ENCODE results near the gene H2AZ2. TPM values are rescaled to one million over a fixed set of nuclear protein-coding genes. Genes with fewer than 3 reads are reported as not detected.
"Not testable (repeated sequence)": the region's sequence is repeated elsewhere in the genome, so short reads cannot be mapped to it uniquely, and the experiment has no call there.

H2AZ2 gene
- total RNA-seq, 2 donors from 2014 or later, result 166 to 242 TPM

DNA sequence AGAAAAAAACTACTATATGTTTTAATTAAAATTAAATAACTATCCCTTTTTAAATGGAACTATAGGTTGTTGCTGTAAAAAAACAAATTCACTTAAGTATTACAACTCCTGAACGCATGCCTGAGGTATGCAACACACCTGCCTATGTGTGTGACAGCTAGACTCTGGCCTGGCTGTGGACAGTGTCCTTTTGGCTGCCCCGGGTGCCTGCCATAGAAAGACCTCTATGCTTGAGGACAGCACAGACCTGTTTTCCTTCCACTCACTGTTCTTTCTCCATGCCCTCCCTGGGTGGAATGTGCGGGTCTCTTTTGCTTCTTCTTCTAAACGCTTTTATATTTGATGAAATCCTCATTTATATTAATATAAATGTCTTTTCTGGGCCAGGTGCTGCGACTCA, 57.9 kb downstream of the H2AZ2 start:
- H3K9me3 ChIP-seq, result no peaks in the 10 kb centered on the region
- intact Hi-C loops (cut with DNase I), result no loop called here
- H3K4me3 ChIP-seq, result no peak overlapping the region
- no peak overlapping the region for H3K27ac ChIP-seq
- DNase-seq, result no peak
- no peaks in the 10 kb centered on the region for H3K4me1 ChIP-seq
- TF ChIP-seq, protein P1, sequence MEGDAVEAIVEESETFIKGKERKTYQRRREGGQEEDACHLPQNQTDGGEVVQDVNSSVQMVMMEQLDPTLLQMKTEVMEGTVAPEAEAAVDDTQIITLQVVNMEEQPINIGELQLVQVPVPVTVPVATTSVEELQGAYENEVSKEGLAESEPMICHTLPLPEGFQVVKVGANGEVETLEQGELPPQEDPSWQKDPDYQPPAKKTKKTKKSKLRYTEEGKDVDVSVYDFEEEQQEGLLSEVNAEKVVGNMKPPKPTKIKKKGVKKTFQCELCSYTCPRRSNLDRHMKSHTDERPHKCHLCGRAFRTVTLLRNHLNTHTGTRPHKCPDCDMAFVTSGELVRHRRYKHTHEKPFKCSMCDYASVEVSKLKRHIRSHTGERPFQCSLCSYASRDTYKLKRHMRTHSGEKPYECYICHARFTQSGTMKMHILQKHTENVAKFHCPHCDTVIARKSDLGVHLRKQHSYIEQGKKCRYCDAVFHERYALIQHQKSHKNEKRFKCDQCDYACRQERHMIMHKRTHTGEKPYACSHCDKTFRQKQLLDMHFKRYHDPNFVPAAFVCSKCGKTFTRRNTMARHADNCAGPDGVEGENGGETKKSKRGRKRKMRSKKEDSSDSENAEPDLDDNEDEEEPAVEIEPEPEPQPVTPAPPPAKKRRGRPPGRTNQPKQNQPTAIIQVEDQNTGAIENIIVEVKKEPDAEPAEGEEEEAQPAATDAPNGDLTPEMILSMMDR (IDR thresholded peaks at IDR 0.05), result no peak
- H3K36me3 ChIP-seq, result no peaks in the 10 kb centered on the region
- H3K27me3 ChIP-seq, result no peaks in the 10 kb centered on the region
- no peak overlapping the region for H3K9ac ChIP-seq (ENCODE audit: low read depth in 2 of 2, low read length in 2 of 2)

DNA sequence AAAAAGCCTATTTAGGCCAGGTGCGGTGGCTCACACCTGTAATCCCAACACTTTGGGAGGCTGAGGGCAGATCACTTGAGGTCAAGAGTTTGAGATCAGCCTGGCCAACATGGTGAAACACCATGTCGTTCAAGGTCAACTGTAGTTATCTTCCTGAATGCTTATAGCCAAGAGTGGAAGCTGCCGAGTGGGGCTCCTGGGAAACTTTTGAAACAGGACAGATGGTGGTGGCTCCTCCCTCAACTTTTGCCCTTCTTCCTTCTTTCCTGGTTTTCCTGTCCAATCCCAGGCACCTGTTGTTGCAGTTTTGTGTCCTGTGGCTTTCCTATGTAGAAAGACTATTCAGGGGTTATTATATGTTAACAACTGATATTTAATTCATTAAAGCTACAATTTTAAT, 60.1 kb downstream of the H2AZ2 start:
- DNase-seq, result no peak
- TF ChIP-seq, protein P1 (IDR thresholded peaks at IDR 0.05), result no peak
- Histone ChIP-seq H3K9me3 (no peaks in the 10 kb centered on the region), H3K27ac (no peak overlapping the region), H3K27me3 (no peaks in the 10 kb centered on the region), H3K4me1 (no peaks in the 10 kb centered on the region), H3K36me3 (no peaks in the 10 kb centered on the region), H3K4me3 (no peak overlapping the region), H3K9ac (ENCODE audit: low read depth in 2 of 2, low read length in 2 of 2) (no peak overlapping the region)
- intact Hi-C loops (cut with DNase I), result no loop called here

DNA sequence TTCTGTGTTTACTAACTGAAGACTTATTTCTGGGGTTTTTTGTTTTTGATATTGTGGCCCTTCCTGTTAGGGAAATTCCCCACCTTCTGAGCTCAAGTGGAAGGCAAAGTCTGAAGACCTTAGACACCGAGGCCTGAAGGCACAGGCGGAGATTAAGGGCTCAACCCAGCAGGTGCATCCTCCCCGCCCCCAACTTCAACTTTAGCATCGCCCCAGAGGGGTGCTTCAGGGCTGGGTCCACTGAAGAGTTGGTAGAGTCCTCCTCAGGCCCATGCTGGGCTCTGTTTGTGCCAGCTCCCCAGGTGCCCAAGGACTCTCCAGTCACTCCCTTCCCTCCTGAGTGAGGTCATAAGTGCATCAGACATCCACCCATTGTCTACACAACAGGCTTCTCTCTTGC, 60.8 kb downstream of the H2AZ2 start:
- TF ChIP-seq, protein P1 (IDR thresholded peaks at IDR 0.05), result no peak
- intact Hi-C loops (cut with DNase I), result no loop called here
- no peak for DNase-seq

DNA sequence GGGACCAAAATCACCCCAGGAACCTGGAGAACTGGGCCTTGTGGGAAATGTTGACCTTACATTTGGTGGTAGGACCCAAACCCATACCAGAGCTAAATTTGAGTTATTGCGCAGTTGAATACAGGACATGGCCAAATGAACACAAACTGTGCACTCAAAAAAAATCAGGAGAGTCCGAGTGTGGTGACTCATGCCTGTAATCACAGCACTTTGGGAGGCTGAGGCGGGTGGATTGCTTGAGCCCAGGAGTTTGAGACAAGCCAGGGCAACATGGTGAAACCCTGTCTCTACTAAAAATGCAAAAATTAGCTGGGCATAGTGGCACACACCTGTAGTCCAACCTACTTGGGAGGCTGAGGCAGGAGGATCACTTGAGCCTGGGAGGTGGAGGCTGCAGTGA, 62.7 kb downstream of the H2AZ2 start:
- H3K36me3 ChIP-seq; DNase-seq; H3K4me3 ChIP-seq; H3K9ac ChIP-seq (ENCODE audit: low read depth in 2 of 2, low read length in 2 of 2); intact Hi-C loops (cut with DNase I); H3K9me3 ChIP-seq; H3K27ac ChIP-seq; H3K4me1 ChIP-seq; H3K27me3 ChIP-seq: not testable (repeated sequence)

More for the DNA sequence above, 60.8 kb downstream of the H2AZ2 start:
- Histone ChIP-seq H3K27me3 (no peaks in the 10 kb centered on the region), H3K9ac (ENCODE audit: low read depth in 2 of 2, low read length in 2 of 2) (no peak overlapping the region), H3K36me3 (no peaks in the 10 kb centered on the region), H3K9me3 (no peaks in the 10 kb centered on the region), H3K27ac (no peak overlapping the region), H3K4me1 (no peaks in the 10 kb centered on the region), H3K4me3 (no peak overlapping the region)

DNA sequence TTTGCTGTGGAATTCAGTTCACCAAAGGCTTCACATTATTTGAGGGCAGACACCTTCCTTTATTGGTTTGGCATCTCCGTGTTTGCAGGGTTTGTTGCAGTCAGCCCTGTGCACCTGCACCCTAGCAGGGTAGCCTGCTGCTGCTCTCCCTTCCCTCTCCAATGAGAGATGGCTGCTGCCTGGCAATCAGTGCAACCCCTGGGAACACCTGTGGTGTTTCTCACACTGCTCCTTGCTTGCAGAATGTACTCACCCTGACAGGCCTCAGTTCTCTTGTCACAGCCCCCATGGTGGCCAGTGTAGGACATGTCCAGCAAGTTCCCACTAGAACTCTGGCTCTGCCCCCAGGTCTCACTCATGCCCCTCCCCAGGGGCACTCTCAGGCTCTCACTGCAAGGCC, 63.5 kb downstream of the H2AZ2 start:
- TF ChIP-seq, protein P1 (IDR thresholded peaks at IDR 0.05), result no peak
- Histone ChIP-seq H3K27me3 (no peaks in the 10 kb centered on the region), H3K9ac (ENCODE audit: low read depth in 2 of 2, low read length in 2 of 2) (no peak overlapping the region), H3K27ac (no peak overlapping the region), H3K4me1 (no peaks in the 10 kb centered on the region), H3K9me3 (no peaks in the 10 kb centered on the region), H3K4me3 (no peak overlapping the region), H3K36me3 (no peaks in the 10 kb centered on the region)
- DNase-seq, result no peak
- intact Hi-C loops (cut with DNase I), result no loop called here

DNA sequence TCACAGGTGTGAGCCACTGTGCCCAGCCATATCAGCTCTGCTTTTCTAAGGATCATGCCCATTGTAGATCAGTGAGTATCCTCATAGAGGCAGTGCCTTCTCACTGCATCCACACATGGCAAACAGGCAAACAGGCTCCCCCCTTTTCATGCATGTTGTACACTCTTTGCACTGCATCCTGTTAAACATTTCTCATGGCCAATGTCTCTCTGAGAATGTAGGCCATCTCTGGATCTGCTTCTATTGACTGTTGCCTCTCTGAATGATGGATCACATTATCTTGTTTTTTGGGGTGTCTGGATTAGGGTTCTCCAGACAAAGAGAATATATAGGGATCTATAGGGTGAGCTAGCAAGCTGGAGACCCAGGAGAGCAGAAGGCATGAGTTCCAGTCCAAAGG, 64.5 kb downstream of the H2AZ2 start:
- TF ChIP-seq, protein P1 (IDR thresholded peaks at IDR 0.05), result no peak
- no peaks in the 10 kb centered on the region for H3K27me3 ChIP-seq
- H3K4me3 ChIP-seq, result no peak overlapping the region
- no peak overlapping the region for H3K27ac ChIP-seq
- H3K4me1 ChIP-seq, result no peaks in the 10 kb centered on the region
- DNase-seq, result no peak
- H3K36me3 ChIP-seq, result no peaks in the 10 kb centered on the region
- no peaks in the 10 kb centered on the region for H3K9me3 ChIP-seq
- intact Hi-C loops (cut with DNase I), result no loop called here
- no peak overlapping the region for H3K9ac ChIP-seq (ENCODE audit: low read depth in 2 of 2, low read length in 2 of 2)

Data from colonic mucosa (tissue), 4 donors.